ENCODE data around the gene CLEC5A.
"Not testable (repeated sequence)": the region's sequence is repeated elsewhere in the genome, so short reads cannot be mapped to it uniquely, and the experiment has no call there.

Gene CLEC5A

DNA sequence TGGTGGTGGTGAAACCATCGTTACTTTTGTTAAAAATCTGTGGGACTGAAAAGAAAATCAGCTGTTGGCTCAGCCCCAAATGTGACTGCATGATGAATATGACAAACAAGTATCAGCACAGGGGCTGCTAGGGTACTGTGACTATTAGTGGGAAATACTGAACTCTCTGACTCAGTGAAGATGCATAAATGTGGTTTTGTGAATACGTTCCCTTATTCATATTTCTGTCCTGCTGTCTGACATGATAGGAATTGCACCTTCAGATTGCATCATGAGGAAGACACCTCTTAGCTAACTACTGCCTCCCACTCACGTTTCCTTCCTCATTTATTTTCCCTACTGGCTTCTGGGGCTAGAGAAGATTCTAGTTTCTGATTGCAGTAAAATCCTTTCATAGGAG is 1.4 kb downstream of the CLEC5A start:
- DNase-seq, result no peak

GRCh38 chr7:141944811-141945210 is 2.0 kb downstream of the CLEC5A start:
- DNase-seq, result no peak

GRCh38 chr7:141943846-141944245 is 2.9 kb downstream of the CLEC5A start:
- DNase-seq, result no peak

DNA sequence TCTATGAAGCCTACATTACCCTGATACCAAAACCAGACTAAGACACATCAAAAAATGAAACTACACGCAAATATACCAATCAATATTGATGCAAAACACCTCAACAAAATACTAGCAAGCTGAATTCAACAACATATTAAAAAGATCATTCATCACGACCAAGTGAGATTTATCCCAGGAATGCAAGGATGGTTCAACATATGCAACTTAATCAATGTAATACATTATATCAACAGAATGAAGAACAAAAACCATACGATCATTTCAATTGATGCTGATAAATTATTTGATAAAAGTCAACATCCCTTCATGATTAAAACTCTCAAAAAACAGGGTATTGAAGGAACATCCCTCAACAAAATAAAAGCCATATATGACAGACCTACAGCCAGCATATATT is 5.7 kb downstream of the CLEC5A start:
- DNase-seq, result no peak

GRCh38 chr7:141930211-141930610 is 16.6 kb downstream of the CLEC5A start:
- no peak for DNase-seq

GRCh38 chr7:141928845-141929195 is 18.0 kb downstream of the CLEC5A start:
- DNase-seq, result no peak

DNA sequence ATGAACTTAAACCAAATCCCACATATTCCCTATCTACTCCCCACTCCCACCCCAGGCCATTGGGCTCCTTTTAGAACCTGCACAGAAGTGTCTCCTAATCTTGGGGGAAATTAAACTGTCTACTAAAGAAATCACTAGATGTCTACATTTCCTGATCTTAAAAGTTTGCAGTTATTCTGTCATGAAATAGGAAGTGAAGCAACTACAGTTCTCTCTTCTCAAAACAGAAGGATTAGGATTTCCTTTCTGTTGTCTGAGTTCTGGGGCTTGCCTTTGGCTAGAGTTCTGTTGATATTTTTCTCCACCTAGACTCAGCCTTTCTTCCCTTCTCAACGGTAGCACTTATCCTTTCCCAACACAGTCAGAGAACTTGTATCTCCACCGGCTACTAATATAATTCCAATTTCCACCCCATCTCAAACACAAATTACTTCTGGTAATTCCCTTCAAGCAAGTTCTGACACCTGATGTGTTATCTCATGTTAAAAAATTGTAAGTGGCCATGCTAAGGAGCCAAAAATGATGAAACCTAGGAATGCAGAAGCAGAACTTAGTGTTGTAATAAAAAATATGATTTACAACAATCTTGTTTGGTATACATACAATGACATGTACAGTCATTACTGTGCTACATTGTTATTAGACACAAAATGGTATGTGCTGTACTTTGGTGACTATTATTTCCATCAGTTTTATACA is 18.5 kb downstream of the CLEC5A start:
- no peak for DNase-seq

DNA sequence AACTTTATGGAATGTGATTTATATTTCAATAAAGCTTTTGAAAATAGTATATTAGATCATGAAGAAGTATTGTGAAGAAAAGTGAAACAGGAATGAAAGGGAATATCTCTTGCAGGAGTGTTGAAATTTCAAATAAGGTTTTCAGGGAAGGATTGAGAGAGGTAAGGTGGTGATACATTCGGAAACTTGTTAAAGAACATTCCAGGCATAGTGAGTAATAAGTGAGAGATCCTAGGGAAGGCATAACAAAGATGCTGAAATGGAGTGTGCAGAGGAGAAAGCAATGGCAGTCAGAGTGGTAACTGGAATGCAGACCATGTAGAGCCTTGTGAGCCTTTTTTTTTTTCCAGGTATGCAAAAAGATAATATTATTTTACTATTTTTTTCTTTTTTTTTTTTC is 26.5 kb downstream of the CLEC5A start:
- no peak for DNase-seq

GRCh38 chr7:141916099-141916498 is 30.7 kb downstream of the CLEC5A start, which contains the start of gene OR9A4:
Gene OR9A4, plus strand, starts transcription at chr7:141916399. Its CDS starts 2,477 bp downstream, at chr7:141918876.
- DNase-seq, result no peak

DNA sequence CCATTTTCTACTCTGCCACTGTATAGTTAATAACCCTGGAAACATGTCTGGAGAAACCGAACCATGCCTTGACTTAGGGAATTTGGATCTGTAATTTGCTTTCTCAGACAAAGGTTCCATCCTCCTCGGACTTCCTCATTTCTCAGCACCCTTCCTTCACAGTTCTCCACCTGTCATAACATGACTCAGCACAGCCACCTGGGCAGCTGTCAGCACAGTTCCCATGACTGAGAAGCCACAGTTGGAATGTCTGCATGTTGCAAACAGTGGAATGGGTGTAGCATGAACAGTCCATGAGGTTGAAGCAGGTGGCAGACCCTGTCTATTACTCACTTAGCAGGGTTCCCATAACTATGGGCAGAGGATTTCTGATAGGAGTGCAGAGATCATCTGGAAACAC is 31.2 kb downstream of the CLEC5A start:
- no peak for DNase-seq

DNA sequence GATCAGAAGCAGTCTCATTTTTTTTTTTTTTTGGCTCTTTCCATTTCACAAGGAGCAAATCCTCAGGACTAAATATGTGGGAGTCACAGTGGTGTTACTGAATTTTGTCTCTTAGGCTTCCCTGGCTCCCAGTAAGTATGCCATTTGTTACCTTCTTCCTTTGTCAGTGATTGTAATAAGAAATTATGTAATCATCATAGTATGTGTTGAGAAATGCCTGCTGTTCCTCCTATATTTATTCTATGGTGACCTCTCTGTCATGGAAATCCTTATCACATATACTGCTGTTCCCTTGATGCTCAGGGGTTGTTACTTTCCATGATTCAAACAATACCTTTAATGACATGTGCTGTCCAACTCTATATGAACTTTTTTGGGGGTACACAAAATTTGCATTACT is 35.4 kb downstream of the CLEC5A start:
- DNase-seq, result no peak

GRCh38 chr7:141906285-141906684 is 40.5 kb downstream of the CLEC5A start:
- no peak for DNase-seq

DNA sequence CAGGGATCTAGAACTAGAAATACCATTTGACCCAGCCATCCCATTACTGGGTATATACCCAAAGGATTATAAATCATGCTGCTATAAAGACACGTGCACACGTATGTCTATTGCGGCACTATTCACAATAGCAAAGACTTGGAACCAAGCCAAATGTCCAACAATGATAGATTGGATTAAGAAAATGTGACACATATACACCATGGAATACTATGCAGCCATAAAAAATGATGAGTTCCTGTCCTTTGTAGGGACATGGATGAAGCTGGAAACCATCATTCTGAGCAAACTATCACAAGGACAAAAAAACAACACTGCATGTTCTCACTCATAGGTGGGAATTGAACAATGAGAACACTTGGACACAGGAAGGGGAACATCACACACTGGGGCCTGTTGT is 47.4 kb downstream of the CLEC5A start:
- not testable (repeated sequence) for DNase-seq

GRCh38 chr7:141891336-141891735 is 55.4 kb downstream of the CLEC5A start:
- no peak for DNase-seq

DNA sequence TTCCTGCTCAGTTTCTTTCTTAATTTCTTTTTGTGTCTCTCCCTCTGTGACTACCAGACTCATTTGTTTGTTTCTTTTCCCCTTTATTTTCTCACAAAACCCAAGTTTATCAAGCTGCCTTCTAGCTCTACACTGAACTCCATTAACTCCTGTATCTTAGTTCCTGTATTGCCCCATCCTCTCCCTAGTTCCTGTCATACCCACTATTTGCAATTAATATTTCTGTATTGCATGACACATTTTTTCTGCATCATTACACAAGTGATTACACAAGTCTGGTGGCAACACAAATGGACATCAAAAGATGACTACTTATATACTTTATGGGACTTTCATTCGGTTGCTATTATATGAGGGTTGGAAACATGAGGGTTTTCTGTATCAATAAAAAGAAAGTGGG is 57.5 kb downstream of the CLEC5A start:
- no peak for DNase-seq

- no peak for DNase-seq
These were observed 62.1 kb downstream of the CLEC5A start for GRCh38 chr7:141884539-141885225.

DNA sequence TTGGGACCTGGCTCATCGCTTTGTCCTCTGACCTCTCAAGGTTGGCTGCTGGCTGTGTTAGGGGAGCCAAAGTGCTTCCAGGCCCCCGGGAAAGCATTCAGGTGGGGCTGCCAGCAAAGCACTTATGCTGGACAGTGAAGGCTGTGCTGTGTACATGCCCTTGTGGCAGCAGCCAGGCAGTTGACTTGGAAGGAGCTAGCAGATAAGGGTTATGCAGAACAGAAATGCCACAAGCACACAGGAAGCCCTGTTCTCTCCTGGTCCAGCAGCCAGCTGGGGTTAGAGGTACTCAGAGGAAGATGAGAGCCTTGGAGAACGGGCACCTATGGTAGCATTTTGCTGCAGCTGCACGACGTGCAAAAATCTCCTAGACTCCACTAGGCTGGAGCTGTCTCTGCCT is 65.8 kb downstream of the CLEC5A start:
- no peak for DNase-seq

DNA sequence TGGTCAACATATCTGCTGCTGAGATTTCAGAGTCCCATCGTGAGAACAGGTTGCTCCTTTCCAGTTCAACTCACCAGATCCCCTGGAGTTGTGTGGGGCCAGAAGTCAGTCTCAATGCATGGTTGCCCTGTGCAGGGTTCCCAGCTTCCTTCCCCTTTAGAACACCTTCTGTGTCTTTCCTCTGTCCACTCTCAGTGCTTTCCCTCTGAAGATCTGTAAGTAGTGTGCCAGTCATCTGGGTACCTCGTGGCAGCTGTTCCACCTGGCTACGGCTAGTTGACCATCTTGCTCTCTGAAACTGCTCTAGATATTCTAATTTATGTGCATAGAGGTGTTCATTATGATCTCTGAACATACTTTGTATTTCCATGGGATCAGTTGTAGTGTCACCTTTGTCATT is 69.4 kb downstream of the CLEC5A start:
- DNase-seq, result no peak
